HPDE6-E6E7 (cell line): ENCODE data around the gene NLRP9.

Experiments used
- DNase-seq: peaks from one replicate; pipeline ENCODE4 v3.0.0; 2011; ENCODE audit warnings: missing footprints; ENCODE audit errors: extremely low spot score

NLRP9 gene

DNA sequence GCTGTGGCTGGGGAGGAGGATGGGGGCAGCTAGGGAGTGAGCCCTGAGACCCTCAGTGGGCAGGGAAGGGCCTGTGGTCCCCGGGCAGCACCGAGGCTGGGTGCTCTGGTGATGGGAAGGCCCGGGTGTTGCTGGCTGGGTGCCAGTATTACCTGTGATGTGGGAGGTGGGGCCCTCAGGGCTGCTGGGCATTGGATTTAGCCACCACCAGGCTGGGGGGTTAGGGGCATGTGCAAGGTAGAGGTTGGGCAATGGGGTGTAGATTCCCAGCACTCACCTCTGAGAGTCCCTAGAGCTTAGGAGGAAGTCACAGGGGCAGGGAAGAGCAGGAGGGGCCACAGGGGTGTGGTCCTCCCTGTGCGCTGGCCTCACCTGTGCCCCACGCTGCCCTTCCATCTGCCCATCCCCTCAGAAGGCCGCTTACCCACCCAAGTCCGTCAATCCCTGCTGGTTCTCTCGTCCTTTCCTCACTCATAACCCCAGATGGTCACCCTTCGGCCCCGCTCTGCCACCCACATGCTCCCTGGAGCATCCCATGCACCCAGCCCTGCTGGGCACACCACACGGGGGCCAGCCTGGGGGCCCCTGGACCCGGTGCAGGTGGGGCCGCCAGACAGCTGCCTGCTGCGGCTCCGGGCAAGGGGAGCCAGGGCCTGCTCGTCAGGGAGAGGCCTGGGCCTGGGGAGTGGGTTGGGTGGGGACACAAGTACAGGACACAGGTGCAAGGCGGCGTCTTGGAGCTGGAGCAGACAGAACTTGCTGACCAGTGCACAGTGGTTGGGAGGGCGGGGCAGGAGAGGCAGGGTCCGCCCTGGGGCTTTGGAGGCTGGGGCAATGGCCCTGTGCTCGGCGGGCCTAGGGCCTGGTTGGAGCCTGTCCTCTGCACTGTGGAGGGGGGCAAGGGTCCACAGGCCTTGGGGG is 50.7 kb downstream of the NLRP9 start:
- no peak for DNase-seq

DNA sequence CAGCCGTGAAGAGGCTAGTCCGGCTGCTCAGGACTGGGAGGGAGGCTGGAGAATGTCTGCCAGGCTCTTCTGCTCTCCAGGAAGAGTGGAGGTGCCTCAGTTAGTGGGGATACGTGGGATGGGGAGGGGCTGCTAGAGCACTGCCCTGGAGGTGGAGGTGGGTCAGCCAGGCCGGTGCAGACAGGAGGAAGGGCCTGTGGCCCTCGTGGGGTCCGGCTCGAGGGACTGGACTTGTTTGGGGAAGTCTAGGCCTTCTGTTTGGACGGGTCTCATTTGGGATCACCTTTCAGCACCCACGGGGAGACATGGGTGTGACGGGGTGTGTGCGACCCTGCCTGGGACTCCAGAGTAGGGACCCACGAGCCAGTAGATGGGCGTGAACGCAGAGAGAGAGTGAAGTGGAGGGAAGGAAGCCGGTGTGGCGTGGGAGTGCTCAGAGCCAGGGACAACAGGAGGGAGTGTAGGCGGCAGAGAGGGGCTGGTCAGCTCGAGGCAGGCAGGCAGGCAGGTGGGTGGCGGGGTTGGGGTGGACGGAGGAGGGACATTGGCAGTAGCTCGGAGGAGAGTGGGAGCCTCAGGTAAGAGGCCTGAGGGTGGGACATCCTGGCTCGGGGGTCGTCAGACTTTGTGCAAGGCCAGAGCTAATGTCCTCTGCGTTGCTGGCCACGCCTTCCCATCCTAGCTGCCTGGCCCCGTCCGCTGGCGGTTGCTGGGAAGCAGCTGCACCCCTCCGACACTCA is 51.7 kb downstream of the NLRP9 start:
- DNase-seq: no peak

- no peak for DNase-seq
These were observed 52.4 kb downstream of the NLRP9 start for GRCh38 chr19:55685776-55686175.

- no peak for DNase-seq
These were observed 53.1 kb downstream of the NLRP9 start for GRCh38 chr19:55684946-55685681.

- DNase-seq: no peak
These were observed 54.5 kb downstream of the NLRP9 start for GRCh38 chr19:55683449-55684261.

GRCh38 chr19:55681131-55682092 is 56.8 kb downstream of the NLRP9 start:
- no peak for DNase-seq

GRCh38 chr19:55680339-55681130 is 57.7 kb downstream of the NLRP9 start:
- DNase-seq: no peak

- no peak for DNase-seq
These were observed 58.6 kb downstream of the NLRP9 start for GRCh38 chr19:55679343-55680257.

DNA sequence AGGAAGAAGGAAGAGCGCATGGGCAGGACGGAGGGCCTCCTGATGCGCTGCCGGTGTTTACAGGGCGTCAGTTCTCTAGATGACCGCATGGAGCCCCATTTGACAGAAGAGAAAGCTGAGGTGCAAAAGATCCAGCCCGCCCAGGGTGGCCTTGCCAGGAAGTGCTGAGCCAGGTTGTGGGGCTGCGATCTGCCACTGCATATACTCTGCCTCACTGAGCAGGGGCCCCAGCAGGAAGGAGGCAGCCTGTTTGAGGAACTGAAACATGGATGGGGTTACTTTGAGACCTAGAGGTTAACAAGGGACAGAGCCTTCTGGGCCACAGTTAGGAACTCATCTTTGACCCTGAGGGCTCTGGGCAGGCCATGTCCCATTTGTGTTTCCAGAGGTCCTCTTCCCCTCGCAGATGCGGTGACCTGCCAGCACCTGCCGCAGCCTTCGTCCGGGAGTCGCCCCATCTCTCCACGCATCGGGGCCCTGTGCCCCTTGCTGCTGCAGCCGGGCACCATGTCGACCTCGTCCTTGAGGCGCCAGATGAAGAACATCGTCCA is 60.0 kb downstream of the NLRP9 start:
- no peak for DNase-seq

DNA sequence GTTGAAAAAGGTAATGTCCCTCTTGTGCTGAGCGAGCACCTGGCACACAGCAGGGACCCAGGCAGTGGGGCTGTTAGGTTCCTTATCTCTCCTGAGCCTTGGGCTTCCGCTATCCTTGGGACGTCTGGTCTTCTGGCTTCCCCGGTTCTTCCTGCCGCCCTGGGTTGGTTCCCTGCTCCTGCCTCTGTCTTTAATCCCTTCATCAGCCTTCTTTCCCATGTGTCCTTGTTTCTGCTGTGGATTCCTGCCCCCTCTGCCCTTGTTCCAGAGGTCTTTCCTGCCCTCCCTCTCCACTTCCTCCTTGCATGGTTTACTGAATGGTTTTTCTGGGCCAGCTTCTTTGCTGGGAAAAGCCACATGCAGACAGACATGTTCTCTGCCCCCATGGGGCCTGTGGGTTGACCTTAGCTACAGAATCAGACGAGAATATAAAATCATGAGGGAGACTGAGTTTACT is 60.6 kb downstream of the NLRP9 start:
- DNase-seq: no peak

DNA sequence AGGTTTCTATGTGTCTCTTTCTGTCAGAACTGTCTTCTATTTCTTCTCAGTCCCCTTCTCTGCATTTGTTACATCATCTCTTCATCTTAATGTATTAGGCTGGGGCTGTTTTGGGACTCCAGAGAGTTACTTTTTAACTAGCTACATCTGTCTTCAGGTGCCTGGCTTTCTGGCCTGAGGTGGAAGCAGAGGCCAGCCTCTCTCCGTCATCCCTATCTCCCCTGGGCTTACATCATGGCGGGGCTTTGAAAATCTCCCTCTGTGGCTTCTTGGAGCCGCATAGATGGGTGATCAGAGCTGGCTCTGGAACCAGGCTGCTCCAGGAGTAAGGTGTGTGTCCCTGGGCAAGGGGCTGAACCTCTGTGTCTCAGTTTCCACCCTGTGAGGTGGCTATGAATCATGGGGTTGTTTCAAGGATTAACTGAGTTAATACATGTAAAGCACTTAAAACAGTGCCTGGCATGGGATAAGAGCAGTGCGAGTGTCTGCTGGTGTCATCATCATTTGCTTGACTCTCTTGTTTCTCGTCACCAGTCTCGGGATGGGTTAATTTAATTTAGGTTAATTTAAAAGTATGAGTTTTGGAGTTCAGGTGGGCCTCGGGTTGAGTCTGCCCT is 61.2 kb downstream of the NLRP9 start:
- DNase-seq: no peak

GRCh38 chr19:55676383-55676782 is 61.8 kb downstream of the NLRP9 start:
- no peak for DNase-seq

DNA sequence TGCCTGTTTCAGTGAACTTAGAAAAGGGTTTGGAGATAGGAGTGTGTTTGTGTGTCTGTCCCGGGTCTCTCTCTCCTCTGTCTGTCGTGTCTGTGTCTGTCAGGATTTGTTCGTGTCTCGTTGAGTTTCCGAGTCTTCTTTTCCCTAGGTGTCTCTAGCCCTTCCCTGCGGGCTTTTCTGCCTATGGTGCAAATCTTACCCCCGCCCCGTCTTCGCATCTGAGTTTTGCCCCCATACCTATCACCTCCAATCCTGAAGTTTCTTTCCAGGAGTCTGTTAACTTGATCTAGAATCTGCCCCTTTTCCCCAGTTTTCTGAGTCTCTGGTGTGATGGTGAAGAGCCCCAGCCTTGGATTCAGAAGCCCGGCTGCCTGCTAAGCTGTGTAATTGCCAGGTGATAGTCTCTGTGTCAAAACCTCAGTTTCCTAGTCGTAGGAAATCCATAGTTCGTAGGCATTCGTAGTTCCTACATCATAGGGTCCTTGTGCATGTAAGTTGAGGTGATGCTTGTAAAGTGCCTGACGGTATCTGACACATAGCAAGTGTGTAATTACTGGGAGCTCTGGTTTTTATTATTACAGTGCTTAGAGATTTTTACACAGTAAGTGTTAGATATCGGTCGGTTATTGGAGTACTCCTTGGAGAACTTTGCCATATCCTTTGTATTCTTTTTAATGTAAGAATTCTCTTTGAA is 62.4 kb downstream of the NLRP9 start:
- DNase-seq: no peak

DNA sequence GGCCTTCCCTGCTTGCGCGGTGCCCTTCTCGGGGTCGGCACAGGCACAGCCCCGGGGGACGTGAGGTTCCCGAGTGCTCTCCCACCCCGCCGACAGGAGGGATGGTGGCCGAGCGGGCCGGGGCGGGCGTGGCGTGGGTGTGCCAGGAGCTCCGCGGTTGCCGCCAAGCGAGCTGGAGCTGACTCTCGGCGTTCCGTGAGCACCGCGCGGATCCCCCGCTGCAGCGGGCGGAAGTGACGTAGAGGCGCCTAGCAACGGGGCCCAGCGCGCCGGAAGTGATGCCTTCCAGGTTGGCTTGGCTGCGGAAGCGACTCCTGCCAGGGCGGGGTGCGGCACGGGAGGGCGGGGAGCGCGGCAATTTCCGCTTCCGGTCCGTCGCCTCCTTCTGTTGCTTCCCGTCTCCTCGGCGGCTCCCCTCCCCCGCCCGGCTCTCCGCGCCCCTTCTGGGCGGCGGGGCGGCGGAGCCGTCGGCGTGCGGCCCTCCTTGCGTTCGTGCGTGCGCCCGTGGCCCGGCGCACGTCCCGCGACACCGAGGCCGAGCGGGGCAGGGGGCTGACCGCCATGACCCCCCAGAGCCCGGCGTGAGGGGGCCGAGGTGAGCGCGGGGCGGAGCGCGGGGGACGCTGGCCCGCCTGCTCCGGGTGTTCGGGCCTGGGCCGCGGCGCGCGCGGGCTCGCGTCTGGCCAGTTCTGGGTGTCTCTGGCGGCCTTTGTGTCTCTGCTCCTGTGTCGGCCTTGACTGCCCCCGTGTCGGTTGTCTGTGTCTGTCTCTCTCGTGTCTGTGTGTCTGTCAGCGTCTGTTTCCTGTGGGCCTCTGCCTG is 63.2 kb downstream of the NLRP9 start, which contains the start of gene EPN1:
Gene EPN1 (plus strand): TSS at position 386 of the 820 bp plus-strand sequence. CDS start 3,402 bp downstream, outside the sequence.
- peak; percentile 97 for DNase-seq

DNA sequence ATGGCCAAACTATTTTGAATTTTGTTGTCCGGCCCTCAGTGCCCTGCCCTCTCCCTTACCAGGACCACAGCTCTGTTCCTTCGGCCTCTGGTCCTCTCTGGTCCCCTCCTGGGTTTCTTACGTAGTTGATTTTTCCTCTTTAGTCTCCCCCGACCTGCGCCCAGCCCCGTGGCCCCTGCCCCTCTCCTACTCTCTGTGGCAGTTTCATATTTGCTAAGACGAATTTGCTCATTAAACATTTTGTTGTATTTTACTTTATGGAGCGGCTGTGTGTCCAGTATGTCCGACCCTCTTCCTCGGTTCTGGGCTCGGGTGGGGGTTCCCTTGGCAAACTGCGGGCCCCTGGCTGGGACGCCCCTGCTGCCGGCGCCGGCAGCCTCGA is 63.8 kb downstream of the NLRP9 start:
- DNase-seq: no peak

GRCh38 chr19:55673889-55674288 is 64.3 kb downstream of the NLRP9 start:
- no peak for DNase-seq
